ENCODE results near the gene SP4.
A peak's percentile ranks its signal among the peaks of the same experiment; 100 is the strongest.

Gene SP4

DNA sequence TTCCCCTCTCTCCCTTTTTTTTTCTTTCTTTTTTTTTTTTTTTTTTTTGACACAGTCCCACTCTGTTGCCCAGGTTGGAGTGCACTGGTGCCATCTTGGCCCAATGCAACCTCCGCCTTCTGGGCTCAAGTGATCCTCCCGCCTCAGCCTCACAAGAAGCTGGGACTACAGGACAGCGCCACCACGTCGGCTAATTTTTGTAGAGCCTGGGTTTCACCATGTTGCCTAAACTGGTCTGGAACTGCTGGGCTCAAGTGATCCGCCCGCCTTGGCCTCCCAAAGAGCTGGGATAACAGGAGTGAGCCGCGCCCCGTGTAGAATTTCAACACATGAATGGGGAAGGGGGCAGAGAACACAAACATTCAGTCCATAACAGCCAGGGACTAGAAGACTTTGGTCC is 2.6 kb upstream of the SP4 start:
- DNase-seq (no peak), ATAC-seq (ENCODE audit: insufficient read depth, low read depth) (no peak)
- H3K9ac ChIP-seq (ENCODE audit: low read depth, low read length): no peak overlapping the region
- peaks cover 11% of the 10 kb centered on the region for H3K36me3 ChIP-seq (ENCODE audit: insufficient read depth, low read length)
- no peak overlapping the region for H2AFZ ChIP-seq (ENCODE audit: low read depth, low read length)
- peaks cover 28% of the 10 kb centered on the region for H3K4me1 ChIP-seq (ENCODE audit: insufficient read depth, low read length)
- no peaks in the 10 kb centered on the region for H3K27me3 ChIP-seq (ENCODE audit: insufficient read depth, low read length, poor library complexity)
- H3K9me3 ChIP-seq (ENCODE audit: insufficient read depth, low read length, severe bottlenecking): no peaks in the 10 kb centered on the region
- no peak overlapping the region for H3K27ac ChIP-seq (ENCODE audit: low read length)
- no peaks in the 10 kb centered on the region for H4K20me1 ChIP-seq (ENCODE audit: insufficient read depth, low read length)
- TF ChIP-seq, protein P1, sequence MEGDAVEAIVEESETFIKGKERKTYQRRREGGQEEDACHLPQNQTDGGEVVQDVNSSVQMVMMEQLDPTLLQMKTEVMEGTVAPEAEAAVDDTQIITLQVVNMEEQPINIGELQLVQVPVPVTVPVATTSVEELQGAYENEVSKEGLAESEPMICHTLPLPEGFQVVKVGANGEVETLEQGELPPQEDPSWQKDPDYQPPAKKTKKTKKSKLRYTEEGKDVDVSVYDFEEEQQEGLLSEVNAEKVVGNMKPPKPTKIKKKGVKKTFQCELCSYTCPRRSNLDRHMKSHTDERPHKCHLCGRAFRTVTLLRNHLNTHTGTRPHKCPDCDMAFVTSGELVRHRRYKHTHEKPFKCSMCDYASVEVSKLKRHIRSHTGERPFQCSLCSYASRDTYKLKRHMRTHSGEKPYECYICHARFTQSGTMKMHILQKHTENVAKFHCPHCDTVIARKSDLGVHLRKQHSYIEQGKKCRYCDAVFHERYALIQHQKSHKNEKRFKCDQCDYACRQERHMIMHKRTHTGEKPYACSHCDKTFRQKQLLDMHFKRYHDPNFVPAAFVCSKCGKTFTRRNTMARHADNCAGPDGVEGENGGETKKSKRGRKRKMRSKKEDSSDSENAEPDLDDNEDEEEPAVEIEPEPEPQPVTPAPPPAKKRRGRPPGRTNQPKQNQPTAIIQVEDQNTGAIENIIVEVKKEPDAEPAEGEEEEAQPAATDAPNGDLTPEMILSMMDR (IDR thresholded peaks at IDR 0.05; ENCODE audit: borderline replicate concordance, extremely low read depth, low read length, poor library complexity, severe bottlenecking): no peak
- no peak for TF ChIP-seq EZH2 (IDR thresholded peaks at IDR 0.05; ENCODE audit: borderline replicate concordance, low read depth, low read length, severe bottlenecking)
- H3K79me2 ChIP-seq (ENCODE audit: insufficient read depth, low read length): peaks cover 10% of the 10 kb centered on the region; the same call in 1 of the 2 replicates
- H3K4me3 ChIP-seq (ENCODE audit: low read depth in 1 of 2, low read length in 2 of 2): no peak overlapping the region
- no peak overlapping the region for H3K4me2 ChIP-seq (ENCODE audit: insufficient read depth, low read length)

DNA sequence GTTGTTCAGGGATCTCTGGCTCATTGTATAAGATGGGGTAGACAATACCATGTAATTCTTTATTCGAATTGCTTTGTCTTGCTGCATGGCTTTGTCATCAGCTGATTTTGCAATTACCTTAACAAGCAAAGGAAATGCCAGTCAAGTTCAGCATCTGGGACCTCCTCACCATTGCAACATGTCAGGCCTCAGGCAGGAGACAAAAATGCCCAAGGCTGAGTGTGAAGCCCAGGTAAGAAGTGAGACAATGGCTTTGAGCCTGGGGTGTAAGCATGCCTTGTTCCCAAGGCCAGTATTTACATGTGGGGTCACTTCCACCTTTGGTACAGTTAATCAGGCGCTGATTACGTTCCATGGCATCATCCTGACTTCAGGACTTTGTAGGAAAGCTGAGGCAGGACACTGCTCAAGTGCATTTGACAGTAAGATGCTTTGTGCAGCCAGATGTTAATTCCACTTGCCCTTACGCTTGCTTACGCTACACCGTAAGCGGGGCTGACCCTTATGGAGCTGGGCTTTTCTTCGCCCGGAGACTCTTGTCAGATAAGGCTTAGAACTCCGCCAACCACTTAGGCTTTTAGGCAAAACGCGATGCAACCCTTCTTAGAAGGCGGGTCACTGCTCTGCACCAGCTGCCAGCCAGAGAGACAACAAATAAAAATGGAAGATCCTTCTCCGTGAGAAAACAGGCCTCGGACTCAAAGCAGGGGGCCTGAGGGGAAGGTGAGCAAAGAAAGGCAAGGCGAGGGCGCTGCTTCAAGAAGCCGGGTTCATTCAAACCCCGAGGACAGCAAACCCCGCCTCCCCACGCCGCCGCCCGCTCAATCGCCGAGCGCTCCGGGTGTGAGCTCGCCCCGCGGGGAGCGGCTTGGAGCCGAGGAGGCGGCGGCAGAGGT is 1.3 kb upstream of the SP4 start:
- peaks cover 11% of the 10 kb centered on the region for H3K36me3 ChIP-seq (ENCODE audit: insufficient read depth, low read length)
- no peaks in the 10 kb centered on the region for H3K27me3 ChIP-seq (ENCODE audit: insufficient read depth, low read length, poor library complexity)
- no peak for ATAC-seq (ENCODE audit: insufficient read depth, low read depth)
- H3K79me2 ChIP-seq (ENCODE audit: insufficient read depth, low read length): peaks cover 11% of the 10 kb centered on the region; the same call in 1 of the 2 replicates
- peak overlapping the region; percentile 77 for H3K27ac ChIP-seq (ENCODE audit: low read length)
- peaks cover 41% of the 10 kb centered on the region for H3K4me1 ChIP-seq (ENCODE audit: insufficient read depth, low read length)
- H4K20me1 ChIP-seq (ENCODE audit: insufficient read depth, low read length): no peaks in the 10 kb centered on the region
- H3K9ac ChIP-seq (ENCODE audit: low read depth, low read length): peak overlapping the region; percentile 58
- no peak for DNase-seq
- H2AFZ ChIP-seq (ENCODE audit: low read depth, low read length): peak overlapping the region; percentile 76
- TF ChIP-seq EZH2 (IDR thresholded peaks at IDR 0.05; ENCODE audit: borderline replicate concordance, low read depth, low read length, severe bottlenecking): no peak
- TF ChIP-seq, protein P1 (IDR thresholded peaks at IDR 0.05; ENCODE audit: borderline replicate concordance, extremely low read depth, low read length, poor library complexity, severe bottlenecking): no peak
- no peaks in the 10 kb centered on the region for H3K9me3 ChIP-seq (ENCODE audit: insufficient read depth, low read length, severe bottlenecking)
- H3K4me3 ChIP-seq (ENCODE audit: low read depth in 1 of 2, low read length in 2 of 2): peak overlapping the region; percentile 22 to 58; a peak in 3 of 4 replicates
- H3K4me2 ChIP-seq (ENCODE audit: insufficient read depth, low read length): peak overlapping the region; percentile 74

DNA sequence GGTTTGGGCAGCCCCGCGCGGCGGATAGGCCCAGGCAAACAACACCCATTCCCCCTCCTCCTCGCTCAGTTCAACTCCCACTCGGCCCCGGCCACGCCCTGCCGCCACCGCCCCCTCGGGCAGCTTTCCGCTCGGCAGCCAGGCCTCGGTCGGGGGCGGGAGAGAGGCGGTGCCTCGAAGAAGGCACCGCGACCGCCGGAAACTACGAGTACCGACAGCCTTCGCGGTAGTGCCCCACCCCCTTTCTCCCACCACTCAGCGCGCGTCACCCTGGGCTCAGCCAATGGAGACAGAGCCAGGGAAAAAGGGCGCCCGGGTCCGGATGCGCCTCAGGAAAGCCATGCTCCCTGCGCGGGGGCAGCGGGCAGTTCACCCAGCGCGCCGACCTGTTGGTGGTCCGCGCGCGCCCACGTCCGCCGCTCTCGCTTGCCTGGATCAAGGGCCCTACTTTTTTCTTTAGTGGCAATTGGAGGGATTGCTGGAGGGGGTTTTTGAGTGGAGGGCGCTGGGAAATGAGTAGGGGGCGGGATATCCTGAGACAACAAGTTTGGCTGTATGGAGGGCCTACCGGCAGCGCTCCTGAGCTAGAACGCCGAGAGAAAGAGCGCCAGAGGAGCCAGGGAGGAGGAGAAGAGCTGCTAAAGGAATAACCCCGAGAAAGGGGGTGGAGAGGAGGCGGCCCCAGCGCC is 557 bp upstream of the SP4 start:
- Histone ChIP-seq H3K4me2 (ENCODE audit: insufficient read depth, low read length) (peak overlapping the region; percentile 74), H3K27me3 (ENCODE audit: insufficient read depth, low read length, poor library complexity) (no peaks in the 10 kb centered on the region), H3K4me3 (ENCODE audit: low read depth in 1 of 2, low read length in 2 of 2) (peak overlapping the region; percentile 73 to 75; a peak in 3 of 4 replicates), H3K9me3 (ENCODE audit: insufficient read depth, low read length, severe bottlenecking) (no peaks in the 10 kb centered on the region), H3K79me2 (ENCODE audit: insufficient read depth, low read length) (peaks cover 18% of the 10 kb centered on the region; the same call in 1 of the 2 replicates), H3K36me3 (ENCODE audit: insufficient read depth, low read length) (peaks cover 11% of the 10 kb centered on the region), H3K4me1 (ENCODE audit: insufficient read depth, low read length) (peaks cover 49% of the 10 kb centered on the region), H2AFZ (ENCODE audit: low read depth, low read length) (peak overlapping the region; percentile 75), H4K20me1 (ENCODE audit: insufficient read depth, low read length) (no peaks in the 10 kb centered on the region), H3K27ac (ENCODE audit: low read length) (peak overlapping the region; percentile 100), H3K9ac (ENCODE audit: low read depth, low read length) (peak overlapping the region; percentile 95)
- peak; percentile 99 for DNase-seq
- no peak for TF ChIP-seq EZH2 (IDR thresholded peaks at IDR 0.05; ENCODE audit: borderline replicate concordance, low read depth, low read length, severe bottlenecking)
- TF ChIP-seq, protein P1 (IDR thresholded peaks at IDR 0.05; ENCODE audit: borderline replicate concordance, extremely low read depth, low read length, poor library complexity, severe bottlenecking): no peak
- ATAC-seq (ENCODE audit: insufficient read depth, low read depth): peak; percentile 78

Data from DND-41 (cell line).